Measurements from ENCODE around the gene STMN1.

STMN1 gene

DNA sequence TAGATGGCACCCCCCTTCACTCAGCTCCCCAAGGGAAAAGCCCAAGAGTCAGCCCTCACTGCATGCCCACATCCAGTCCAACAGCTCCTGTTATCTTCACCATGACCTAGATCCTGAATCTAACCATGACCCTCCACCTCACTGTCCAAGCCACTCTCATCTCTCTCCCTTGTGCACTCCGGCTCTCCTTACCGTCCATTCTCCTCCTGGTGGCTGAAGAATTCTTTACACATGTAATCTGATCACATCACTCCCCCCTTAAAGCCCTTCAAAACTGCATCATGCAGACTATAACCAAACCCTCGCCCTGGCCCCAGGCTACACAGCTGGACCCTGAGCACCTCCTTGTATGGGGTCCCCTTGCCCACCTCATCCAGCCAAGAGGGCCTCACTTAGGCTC, 16.7 kb downstream of the STMN1 start:
- DNase-seq (ENCODE audit: extremely low spot score), result no peak
- ChIA-PET CTCF (interaction anchor here (1.0 to 19.8 kb wide), 2 partner anchors 8 to 110 kb away, joined by 3 to 357 read pairs; partner anchors contain the start of gene PAFAH2), POLR2A (no interaction called here)
- no peak for TF ChIP-seq CTCF (IDR thresholded peaks at IDR 0.05; ENCODE audit: control extremely low read depth, extremely low read depth, low read depth, missing control alignments)

DNA sequence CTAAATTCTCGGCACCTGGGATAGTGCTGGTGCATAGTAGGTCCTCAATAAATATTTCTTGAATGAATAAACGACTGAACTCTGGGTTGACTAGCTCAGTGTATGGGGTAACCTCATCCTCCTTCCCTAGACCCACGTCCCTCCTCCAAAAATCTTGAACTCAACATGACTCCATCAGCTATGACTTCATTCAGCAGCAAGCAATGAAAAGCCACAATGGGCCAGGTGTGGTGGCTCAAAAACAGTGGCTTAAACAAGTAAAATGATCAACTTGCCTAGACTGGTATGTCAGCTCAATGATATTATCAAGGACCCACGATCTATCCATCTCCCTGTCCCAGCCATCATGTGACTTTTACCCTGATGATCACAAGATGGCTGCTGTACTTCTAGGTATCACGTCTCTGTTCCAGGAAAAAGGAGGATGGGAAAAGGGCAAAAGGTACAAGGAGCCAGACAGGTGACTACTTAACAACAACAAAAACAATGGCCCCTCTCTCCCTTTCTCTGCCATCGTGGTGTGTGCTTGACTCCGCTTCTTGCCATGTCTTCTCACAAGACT, 17.7 kb downstream of the STMN1 start:
- DNase-seq (ENCODE audit: extremely low spot score), result no peak
- POLR2A ChIA-PET, result no interaction called here
- CTCF ChIA-PET, result interaction anchor here (1.3 to 19.8 kb wide), 2 partner anchors 9 to 111 kb away, joined by 3 to 357 read pairs; partner anchors contain the start of gene PAFAH2
- TF ChIP-seq CTCF (IDR thresholded peaks at IDR 0.05; ENCODE audit: control extremely low read depth, extremely low read depth, low read depth, missing control alignments), result no peak

DNA sequence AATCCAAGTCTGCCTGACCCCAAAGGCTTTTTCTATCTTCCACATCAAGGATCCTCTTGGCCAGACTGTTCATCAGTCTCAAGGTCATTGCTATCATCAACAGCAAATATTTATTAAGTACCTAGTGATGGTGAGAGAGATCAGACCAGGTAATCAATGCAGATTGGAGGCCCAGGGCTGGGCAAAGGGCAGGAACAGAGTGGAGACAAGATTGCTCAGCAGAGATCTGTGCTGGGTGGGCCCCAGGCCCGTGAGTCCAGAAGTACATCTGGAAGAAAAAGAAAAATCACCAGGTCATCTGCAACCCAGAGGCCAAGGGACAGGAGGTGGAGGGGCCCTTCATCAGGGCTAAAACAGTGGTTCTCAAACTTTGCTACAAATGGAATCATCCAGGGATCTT, 20.6 kb downstream of the STMN1 start:
- POLR2A ChIA-PET, result no interaction called here
- no peak for TF ChIP-seq CTCF (IDR thresholded peaks at IDR 0.05; ENCODE audit: control extremely low read depth, extremely low read depth, low read depth, missing control alignments)
- no peak for DNase-seq (ENCODE audit: extremely low spot score)
- CTCF ChIA-PET, result interaction anchor here (9.2 kb wide), 1 partner anchor 11 kb away, joined by 59 read pairs; no protein-coding TSS in a partner anchor

DNA sequence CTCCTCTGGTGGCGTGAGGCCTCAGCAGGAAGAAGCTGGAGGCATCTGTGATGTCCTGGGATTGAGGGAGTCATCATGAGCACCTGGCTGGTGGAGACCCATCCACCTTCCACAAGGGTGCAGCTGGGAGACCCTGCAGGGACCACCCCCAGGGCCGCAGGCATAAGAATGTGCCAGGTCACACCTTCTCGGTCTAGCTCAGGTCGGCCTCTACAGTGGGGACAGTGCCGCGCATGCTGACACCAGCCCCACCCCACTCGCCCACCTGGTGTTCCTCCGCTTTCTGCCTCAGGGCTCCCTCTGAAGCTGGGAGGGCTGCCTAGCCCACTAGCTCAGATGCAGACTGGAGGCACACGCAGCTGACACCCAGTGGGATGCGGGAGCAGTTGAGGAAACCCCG, 25.0 kb downstream of the STMN1 start:
- no peak for DNase-seq (ENCODE audit: extremely low spot score)
- POLR2A ChIA-PET, result no interaction called here
- no peak for TF ChIP-seq CTCF (IDR thresholded peaks at IDR 0.05; ENCODE audit: control extremely low read depth, extremely low read depth, low read depth, missing control alignments)
- CTCF ChIA-PET, result interaction anchor here (0.6 to 9.2 kb wide), 3 partner anchors 8 to 116 kb away, joined by 3 to 59 read pairs (median 4); partner anchors contain the start of gene PAFAH2

DNA sequence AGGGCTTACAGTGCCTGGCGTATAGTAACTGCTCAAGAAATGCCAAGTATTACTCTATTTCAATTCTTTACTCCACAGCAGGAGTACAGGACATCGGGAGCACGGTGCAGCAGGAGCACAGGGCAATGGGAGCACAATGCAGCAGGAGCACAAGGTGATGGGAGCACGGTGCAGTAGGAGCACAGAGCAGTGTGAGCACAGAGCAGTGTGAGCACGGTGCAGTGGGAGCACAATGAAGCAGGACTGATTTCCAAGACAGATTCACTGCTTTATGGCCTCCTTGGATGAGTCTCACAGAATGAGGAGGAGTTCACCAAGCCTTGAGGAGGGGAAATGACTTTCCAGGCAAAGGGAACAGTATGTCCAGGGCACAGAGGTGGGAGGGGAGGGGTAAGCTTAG, 25.7 kb downstream of the STMN1 start:
- no peak for TF ChIP-seq CTCF (IDR thresholded peaks at IDR 0.05; ENCODE audit: control extremely low read depth, extremely low read depth, low read depth, missing control alignments)
- CTCF ChIA-PET, result interaction anchor here (0.6 to 9.2 kb wide), 3 partner anchors 8 to 16 kb away, joined by 3 to 59 read pairs (median 3); no protein-coding TSS in a partner anchor
- POLR2A ChIA-PET, result interaction anchor here (0.5 kb wide), 1 partner anchor 11 kb away, joined by 6 read pairs; no protein-coding TSS in a partner anchor
- DNase-seq (ENCODE audit: extremely low spot score), result no peak

- CTCF ChIA-PET, result interaction anchor here (1.2 to 9.2 kb wide), 2 partner anchors 9 to 17 kb away, joined by 3 to 59 read pairs; no protein-coding TSS in a partner anchor
- no peak for DNase-seq (ENCODE audit: extremely low spot score)
- TF ChIP-seq CTCF (IDR thresholded peaks at IDR 0.05; ENCODE audit: control extremely low read depth, extremely low read depth, low read depth, missing control alignments), result no peak
- POLR2A ChIA-PET, result no interaction called here
Observed at GRCh38 chr1:25879675-25880074, 26.5 kb downstream of the STMN1 start.
